Esophagus (tissue), 2 donors: ENCODE results near the gene CALHM3. TPM values are rescaled to one million over a fixed set of nuclear protein-coding genes. Genes with fewer than 3 reads are reported as not detected.
"Not testable (repeated sequence)": the region's sequence is repeated elsewhere in the genome, so short reads cannot be mapped to it uniquely, and the experiment has no call there.

ENCODE experiments used
- H3K27ac ChIP-seq, 2 donors: one replicate each; pipeline ENCODE4 v1.5.1; 2013; ENCODE audit warnings: low read depth in 2 of 2, mild to moderate bottlenecking in 2 of 2, inconsistent platforms in 1 of 2, low read length in 1 of 2, moderate library complexity in 1 of 2
- H3K27me3 ChIP-seq, 2 donors: one replicate each; pipeline ENCODE4 v1.6.1; 2013; ENCODE audit warnings: low read length in 2 of 2, control low read depth in 1 of 2, mild to moderate bottlenecking in 1 of 2; ENCODE audit not compliant: insufficient read depth in 2 of 2, control insufficient read depth in 1 of 2
- H3K36me3 ChIP-seq, 2 donors: one replicate each; pipeline ENCODE4 v1.6.1; 2013; ENCODE audit warnings: low read length in 1 of 2; ENCODE audit not compliant: control insufficient read depth in 2 of 2, insufficient read depth in 2 of 2
- H3K4me1 ChIP-seq, 2 donors: one replicate each; pipeline ENCODE4 v1.6.1; 2013; ENCODE audit warnings: low read length in 1 of 2; ENCODE audit not compliant: control insufficient read depth in 2 of 2, insufficient read depth in 2 of 2
- H3K4me3 ChIP-seq, 2 donors: one replicate each; pipeline ENCODE4 v1.5.1; 2013; ENCODE audit warnings: low read length in 2 of 2, mild to moderate bottlenecking in 2 of 2, low read depth in 1 of 2, moderate library complexity in 1 of 2
- H3K9me3 ChIP-seq, 2 donors: one replicate each; pipeline ENCODE4 v1.6.1; 2013; ENCODE audit warnings: mild to moderate bottlenecking in 2 of 2, low read depth in 1 of 2, low read length in 1 of 2, moderate library complexity in 1 of 2; ENCODE audit not compliant: control insufficient read depth in 2 of 2, insufficient read depth in 1 of 2
- WGBS, 2 donors: extraction: QIAGEN DNeasy Blood & Tissue Kit; methylation state at CpG; one replicate each; pipeline ENCODE4 v1.1.7; 2013; 5-methylcytosine and 5-hydroxymethylcytosine counted together
- polyA plus RNA-seq, 2 donors: library from polyadenylated mRNA; stranded (reverse); fragments of 200-250 nt; gene quantifications; one replicate each; pipeline ENCODE4 v1.2.3, GENCODE V29; 2013
- donor health status: healthy with polysubstance abuse.
- donor health status: Bipolar disorder and iron deficiency.

CALHM3 gene
- polyA plus RNA-seq, 2 donors = not detected

GRCh38 chr10:103503777-103504176 is 24.7 kb upstream of the CALHM3 start:
- H3K27me3 ChIP-seq, H3K4me1 ChIP-seq, H3K36me3 ChIP-seq, H3K27ac ChIP-seq, H3K9me3 ChIP-seq, H3K4me3 ChIP-seq: not testable (repeated sequence)
- 83 to 93% methylated on average over 6 of the region's 6 CpGs for WGBS, 2 donors

DNA sequence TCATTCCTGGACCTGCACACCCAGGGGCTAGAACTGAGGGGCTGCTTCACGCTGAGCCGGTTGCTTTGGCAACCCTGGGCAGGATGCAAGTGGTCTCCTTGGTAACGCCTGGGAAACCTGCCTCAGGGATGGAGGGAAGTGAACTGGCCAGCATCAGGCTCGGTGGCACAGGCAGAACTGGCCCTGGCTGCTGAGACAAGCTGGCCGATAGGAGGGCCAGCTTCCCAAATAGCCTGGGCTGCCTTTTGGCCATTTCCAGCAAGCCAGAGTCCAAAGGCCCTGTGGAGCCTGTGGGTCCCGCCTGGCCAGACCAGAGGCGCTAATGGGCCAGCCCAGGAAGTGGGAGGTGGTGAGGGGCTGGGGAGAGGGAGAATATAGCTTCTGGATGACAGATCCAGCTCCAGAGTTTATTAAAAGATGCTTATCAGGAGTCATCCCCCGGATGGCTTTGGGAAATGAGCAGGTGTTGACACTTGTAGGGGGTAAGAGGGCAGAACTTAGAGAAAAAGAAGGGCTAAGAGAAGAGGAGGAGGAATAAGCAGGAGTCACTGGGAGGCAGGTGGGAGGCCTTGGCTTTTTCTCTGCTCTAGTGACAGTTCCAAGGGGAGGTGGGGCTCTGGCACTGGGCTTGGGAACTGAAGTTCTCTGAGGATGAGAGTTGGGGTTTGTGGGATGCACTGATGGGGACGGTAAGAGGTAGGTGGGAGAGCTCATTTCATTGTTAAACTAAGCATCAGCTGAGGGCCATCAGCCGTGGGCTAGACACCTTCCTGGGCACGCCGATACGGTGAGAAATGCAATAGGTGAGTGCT is 24.0 kb upstream of the CALHM3 start:
- no peaks in the 10 kb centered on the region for H3K36me3 ChIP-seq
- no peak overlapping the region for H3K4me3 ChIP-seq
- WGBS, 2 donors = 77 to 81% methylated on average over 12 to 13 of the region's 13 CpGs
- no peaks in the 10 kb centered on the region for H3K4me1 ChIP-seq
- no peak overlapping the region for H3K27ac ChIP-seq
- H3K9me3 ChIP-seq = no peaks in the 10 kb centered on the region
- H3K27me3 ChIP-seq = no peaks in the 10 kb centered on the region

DNA sequence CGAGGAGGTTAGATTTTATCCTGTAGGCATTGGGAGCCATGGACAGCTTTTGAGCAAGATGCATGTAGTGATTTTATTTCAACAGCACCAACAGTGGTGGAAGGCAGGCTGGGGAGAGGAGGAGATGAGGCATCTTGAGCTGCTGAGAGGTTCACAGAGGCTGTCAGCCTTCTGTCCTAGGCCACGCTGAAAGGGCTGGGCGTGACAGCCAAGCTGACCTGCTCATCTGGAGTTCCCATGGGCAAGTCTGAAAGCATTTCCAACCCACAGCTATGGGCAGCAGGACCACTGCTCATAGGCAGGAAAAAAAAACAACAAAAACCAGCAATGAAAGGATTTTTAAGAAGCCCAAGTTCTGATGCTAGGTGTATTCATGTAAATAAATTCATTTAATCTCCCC is 22.1 kb upstream of the CALHM3 start:
- Histone ChIP-seq H3K27me3 (no peaks in the 10 kb centered on the region), H3K9me3 (no peaks in the 10 kb centered on the region), H3K4me3 (no peak overlapping the region), H3K36me3 (no peaks in the 10 kb centered on the region), H3K27ac (no peak overlapping the region), H3K4me1 (no peaks in the 10 kb centered on the region)
- 90 to 94% methylated on average over 3 of the region's 3 CpGs for WGBS, 2 donors

DNA sequence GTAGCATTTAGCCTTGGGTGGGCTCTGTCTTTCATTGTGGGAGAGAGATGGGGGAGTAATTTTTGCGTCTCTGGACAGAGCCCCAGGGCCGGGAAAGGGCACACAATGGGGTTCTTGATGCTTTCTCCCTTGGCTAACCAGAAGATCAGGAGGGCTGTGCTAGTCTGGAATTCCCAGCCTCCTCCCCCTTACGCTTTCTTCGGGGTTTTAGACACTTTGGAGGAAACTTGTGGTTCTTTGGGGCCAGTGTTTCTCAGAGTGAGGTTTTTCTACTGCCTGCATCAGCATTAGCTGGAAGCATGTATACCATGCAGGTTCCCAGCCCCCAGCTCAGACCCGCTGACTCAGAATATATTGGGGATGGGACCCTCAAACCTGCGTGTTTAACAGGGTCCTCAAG is 21.4 kb upstream of the CALHM3 start:
- H3K27ac ChIP-seq = no peak overlapping the region
- 79% methylated on average over 6 of the region's 6 CpGs for WGBS, 2 donors
- H3K36me3 ChIP-seq = no peaks in the 10 kb centered on the region
- no peak overlapping the region for H3K4me3 ChIP-seq
- H3K9me3 ChIP-seq = no peaks in the 10 kb centered on the region
- no peaks in the 10 kb centered on the region for H3K4me1 ChIP-seq
- no peaks in the 10 kb centered on the region for H3K27me3 ChIP-seq

DNA sequence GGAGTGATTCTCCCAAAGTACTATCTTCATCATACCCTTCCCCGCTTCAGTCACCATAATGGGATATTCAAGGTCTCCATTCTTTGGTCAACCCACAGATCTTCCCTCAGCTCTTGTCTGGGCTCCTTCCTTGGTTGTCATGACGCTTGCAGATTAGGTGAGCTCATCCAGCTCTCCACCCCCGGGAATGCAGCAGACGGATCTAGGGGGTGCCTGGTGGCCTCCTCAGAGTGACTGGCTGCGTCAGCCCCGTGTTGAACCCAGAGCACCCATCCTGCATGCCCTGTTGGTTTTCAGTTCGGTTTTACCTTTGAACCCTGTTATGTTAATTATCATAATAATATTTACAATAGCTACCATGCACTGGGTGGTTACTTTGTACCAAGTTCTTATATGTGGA is 20.8 kb upstream of the CALHM3 start:
- Histone ChIP-seq H3K36me3 (no peaks in the 10 kb centered on the region), H3K4me1 (no peaks in the 10 kb centered on the region), H3K4me3 (no peak overlapping the region), H3K9me3 (no peaks in the 10 kb centered on the region), H3K27me3 (peaks cover 0 to 2% of the 10 kb centered on the region in 2 donors), H3K27ac (no peak overlapping the region)
- 64 to 67% methylated on average over 7 of the region's 7 CpGs for WGBS, 2 donors

- Histone ChIP-seq H3K4me1 (peaks cover 2 to 5% of the 10 kb centered on the region in 2 donors), H3K27ac (no peak overlapping the region), H3K27me3 (peaks cover 0 to 6% of the 10 kb centered on the region in 2 donors), H3K4me3 (no peak overlapping the region), H3K9me3 (no peaks in the 10 kb centered on the region), H3K36me3 (no peaks in the 10 kb centered on the region)
- WGBS, 2 donors = 72 to 77% methylated on average over 5 of the region's 5 CpGs
Measured at GRCh38 chr10:103498936-103499638, 20.0 kb upstream of the CALHM3 start.

GRCh38 chr10:103497161-103497915 is 18.3 kb upstream of the CALHM3 start:
- Histone ChIP-seq H3K4me1 (peaks cover 3 to 8% of the 10 kb centered on the region in 2 donors), H3K27ac (no peak overlapping the region), H3K4me3 (no peak overlapping the region), H3K36me3 (no peaks in the 10 kb centered on the region), H3K9me3 (no peaks in the 10 kb centered on the region), H3K27me3 (peaks cover 0 to 7% of the 10 kb centered on the region in 2 donors)
- WGBS, 2 donors = 77 to 84% methylated on average over 8 of the region's 8 CpGs

GRCh38 chr10:103495321-103495720 is 16.3 kb upstream of the CALHM3 start:
- WGBS, 2 donors = 86 to 89% methylated on average over 3 of the region's 3 CpGs
- Histone ChIP-seq H3K27me3 (peaks cover 0 to 7% of the 10 kb centered on the region in 2 donors), H3K27ac (no peak overlapping the region)

DNA sequence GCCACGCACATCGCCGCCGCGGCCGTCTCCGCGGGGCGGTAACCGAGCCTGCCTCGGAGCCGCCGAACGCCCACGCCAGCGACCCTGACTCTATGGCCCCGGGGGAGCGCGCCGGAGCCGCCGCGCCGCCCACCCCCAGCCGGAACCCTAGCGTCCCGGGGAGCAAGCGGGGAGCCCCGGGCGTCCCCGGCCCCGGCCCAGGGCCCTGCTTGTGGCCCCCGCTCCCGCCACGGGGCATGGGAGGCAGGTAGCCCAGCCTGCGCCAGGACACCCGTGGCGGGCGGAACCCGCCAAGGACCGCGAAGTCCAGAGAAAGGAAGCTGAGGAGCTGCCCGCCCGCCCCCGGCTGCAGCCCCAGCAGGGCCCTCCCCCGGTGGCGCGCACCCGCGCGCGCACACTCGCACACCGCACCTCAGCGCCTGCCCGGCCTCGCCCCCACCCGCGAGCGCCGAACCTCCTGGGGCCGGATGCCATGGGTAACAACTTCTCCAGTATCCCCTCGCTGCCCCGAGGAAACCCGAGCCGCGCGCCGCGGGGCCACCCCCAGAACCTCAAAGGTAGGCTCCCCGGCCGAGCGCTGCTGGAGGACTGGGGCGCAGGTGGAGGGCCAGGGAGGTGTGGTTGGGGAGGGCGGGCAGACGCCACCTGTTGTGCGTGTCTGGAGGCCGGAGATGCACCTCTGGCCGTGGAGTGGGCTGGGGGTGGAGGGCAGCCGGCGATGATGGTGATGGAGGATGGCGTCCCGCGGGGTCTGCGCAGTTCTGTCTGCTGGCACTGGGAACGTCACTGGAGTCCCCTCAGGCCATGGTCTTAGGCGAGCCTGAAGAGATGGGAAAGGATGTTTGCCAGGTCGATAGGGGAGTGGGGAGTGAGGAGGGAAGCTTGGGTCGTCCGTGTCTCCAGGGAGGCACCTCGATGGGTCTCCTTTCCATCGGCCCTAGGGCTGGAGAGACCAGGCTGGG is 15.2 kb upstream of the CALHM3 start:
- H3K36me3 ChIP-seq = no peaks in the 10 kb centered on the region
- 2% methylated on average over 51 to 92 of the region's 92 CpGs for WGBS, 2 donors
- H3K4me1 ChIP-seq = peaks cover 3 to 8% of the 10 kb centered on the region in 2 donors
- H3K4me3 ChIP-seq = peak overlapping the region; percentile 24 to 48
- H3K27me3 ChIP-seq = peaks cover 0 to 7% of the 10 kb centered on the region in 2 donors
- no peak overlapping the region for H3K27ac ChIP-seq
- no peaks in the 10 kb centered on the region for H3K9me3 ChIP-seq

More at GRCh38 chr10:103495321-103495720, 16.3 kb upstream of the CALHM3 start:
- Histone ChIP-seq H3K9me3 (no peaks in the 10 kb centered on the region), H3K4me1 (peaks cover 3 to 8% of the 10 kb centered on the region in 2 donors), H3K36me3 (no peaks in the 10 kb centered on the region), H3K4me3 (no peak overlapping the region)
